ENCODE results near the gene TRAPPC3.
"Not testable (repeated sequence)": the region's sequence is repeated elsewhere in the genome, so short reads cannot be mapped to it uniquely, and the experiment has no call there.

TRAPPC3 gene

DNA sequence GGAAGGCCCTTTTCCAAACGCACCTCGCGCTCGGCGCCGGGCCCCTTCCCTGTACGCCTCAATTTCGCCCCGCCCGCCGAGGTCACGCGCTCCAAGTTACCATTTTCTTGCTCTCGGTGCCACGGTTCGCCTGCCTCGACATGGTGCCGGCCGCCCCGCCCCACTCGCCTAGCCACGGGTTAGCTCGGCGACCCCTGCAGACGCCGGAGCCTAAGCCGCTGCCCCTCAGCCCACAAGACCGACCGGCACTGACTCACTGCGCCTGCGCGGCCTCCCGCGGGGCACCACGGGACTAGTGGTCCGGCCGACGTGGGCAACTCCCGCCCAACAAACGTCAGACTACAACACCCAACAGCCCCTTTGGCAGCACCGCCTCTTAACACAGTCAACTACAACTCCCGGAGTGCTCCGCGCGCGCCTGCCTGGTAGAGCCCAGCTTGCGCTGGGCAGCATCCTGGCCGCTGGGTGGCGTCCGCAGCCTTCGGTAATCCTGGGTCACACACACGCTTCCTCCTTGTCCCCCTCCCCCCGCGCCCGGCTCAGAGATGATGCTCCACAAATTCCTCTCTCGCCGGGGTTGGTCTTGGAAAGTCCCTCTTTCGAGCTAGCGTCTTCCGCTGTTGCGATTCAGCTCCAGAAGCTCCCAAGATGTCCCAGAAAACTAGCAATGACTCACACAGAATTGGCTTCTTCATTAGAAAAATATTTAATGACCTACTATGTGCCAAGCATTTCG is at the start of gene TRAPPC3:
Gene TRAPPC3, minus strand, starts transcription at position 250 of the 736 bp plus-strand sequence. Its CDS starts 108 bp downstream, at position 142.
- peak; percentile 99 to 100 for DNase-seq

DNA sequence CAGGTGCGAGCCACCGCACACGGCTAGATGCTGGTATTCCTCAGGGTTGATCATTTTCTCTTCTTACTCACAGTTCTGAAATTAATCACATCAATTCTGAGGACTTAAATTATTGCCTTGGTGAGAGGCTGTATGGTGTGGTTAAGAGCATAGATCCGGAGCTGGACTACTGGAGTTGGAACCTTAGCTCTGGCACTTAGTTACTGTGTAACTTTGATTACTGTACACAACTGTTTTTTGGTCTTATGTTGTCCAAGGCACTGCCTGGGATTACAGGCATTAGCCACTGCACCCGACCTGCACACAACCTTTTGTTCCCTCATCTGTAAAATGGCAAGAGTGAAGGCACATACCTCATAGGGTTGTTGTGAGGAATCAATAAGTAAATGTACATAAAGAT is 49.4 kb upstream of the TRAPPC3 start:
- no peak for DNase-seq

DNA sequence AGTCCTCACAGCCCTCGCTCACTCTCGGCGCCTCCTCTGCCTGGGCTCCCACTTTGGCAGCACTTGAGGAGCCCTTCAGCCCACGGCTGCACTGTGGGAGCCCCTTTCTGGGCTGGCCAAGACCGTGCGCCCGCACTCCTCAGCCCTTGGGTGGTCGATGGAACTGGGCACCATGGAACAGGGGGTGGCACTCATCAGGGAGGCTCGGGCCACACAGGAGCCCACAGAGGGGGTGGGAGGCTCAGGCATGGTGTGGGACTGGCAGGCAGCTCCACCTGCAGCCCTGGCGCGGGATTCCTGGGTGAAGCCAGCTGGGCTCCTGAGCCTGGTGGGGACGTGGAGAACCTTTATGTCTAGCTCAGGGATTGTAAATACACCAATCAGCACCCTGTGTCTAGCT is 47.5 kb upstream of the TRAPPC3 start:
- DNase-seq: not testable (repeated sequence)

DNA sequence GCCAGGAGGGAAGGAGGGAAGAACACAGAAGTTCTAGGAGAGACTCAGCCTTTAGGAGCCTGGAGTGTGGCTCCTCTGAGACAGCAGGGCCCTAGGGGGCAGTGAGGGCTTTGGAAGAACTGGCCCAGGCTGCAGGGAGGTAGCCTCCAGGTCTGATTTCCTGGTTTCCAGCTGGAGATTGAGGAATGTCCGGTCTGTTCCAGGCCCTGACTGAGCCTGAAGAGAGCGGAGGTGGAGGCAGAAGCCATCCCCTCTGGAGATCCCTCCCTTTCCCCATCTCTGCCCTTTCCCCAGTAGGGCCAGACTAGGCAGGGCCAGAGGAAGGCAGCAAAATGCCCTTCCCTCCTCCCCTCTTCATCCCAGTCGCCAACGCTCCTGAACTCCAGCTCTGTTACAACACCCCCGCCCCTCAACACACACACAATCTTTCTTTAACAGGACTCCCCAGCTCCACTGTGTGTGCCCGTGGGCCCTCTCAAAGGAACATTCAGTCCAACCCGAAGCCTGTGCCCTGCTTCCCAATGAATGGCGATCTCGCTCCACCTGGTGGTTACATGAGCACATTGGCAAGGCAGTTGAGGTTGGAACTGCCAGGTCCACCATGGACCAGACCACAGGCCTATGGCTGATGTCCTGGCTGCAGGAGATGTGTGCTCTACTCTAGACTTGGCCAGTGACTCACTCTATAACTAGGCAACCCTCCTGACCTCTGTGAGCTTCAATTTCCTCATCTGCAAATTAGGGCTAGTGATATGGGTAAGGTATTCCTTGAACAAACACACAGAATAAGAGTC is 38.7 kb upstream of the TRAPPC3 start:
- peak; percentile 62 to 78 for DNase-seq

DNA sequence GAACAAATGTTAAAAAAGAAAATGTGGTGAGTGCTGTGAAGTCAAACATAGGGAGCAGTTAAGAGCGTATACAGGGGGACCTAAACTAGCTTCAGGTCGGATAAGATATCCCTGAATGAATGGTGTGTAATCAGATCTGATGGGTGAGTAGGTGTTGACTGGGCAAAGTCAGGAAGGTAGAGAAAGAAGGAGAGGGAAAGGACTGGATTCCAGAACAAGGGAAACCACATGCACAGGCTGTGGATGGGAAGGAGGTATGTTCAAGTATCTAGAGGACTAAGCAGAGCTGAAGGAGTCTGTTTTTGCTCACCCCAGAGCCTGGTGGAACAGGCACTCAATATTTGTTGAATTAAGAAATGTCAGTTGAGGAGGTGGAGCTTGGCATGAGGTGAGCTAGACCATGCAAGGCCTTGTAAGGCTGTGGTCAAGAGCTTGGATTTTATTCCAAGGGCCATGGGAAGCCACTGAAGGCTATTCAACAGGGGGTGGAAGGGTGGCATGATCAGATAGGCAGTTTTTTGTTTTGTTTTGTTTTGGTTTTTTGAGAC is 34.1 kb upstream of the TRAPPC3 start:
- no peak for DNase-seq

DNA sequence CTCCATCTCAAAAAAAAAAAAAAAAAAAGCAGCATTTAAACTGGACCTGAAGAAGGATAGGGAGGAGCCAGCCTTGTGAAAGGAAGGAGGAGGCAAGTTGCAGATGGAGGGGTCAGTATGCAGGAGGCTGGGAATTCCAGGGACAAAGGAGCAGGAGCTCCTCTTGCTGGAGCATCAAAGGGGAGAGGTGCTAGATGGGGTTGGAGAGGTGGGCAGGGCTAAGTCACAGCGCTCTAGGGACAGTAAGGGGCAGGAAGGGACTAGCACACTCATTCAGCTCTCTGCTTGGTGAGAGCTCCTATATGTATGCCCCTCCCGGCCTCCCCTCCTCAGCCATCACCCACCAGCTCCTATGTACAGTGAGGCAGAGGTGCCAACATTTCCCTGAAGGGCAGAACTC is 33.4 kb upstream of the TRAPPC3 start:
- no peak for DNase-seq

DNA sequence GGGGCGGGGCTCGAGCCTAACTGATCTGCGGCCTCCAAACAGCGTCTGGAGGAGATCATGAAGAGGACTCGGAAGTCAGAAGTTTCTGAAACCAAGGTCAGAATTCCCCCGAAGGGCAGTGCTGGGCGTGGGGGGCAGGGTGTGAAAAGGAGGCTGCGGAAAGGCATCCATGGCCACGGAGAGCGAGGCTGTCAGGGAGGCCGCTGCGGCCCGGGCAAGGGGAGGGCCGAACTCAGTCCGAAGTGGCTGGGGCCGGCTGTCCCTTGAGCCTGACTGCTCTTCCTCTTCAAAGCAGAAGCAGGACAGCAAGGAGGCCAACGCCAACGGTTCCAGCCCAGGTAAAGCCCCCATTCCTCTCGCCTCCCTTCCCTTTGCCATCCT is 29.9 kb upstream of the TRAPPC3 start:
- no peak for DNase-seq

DNA sequence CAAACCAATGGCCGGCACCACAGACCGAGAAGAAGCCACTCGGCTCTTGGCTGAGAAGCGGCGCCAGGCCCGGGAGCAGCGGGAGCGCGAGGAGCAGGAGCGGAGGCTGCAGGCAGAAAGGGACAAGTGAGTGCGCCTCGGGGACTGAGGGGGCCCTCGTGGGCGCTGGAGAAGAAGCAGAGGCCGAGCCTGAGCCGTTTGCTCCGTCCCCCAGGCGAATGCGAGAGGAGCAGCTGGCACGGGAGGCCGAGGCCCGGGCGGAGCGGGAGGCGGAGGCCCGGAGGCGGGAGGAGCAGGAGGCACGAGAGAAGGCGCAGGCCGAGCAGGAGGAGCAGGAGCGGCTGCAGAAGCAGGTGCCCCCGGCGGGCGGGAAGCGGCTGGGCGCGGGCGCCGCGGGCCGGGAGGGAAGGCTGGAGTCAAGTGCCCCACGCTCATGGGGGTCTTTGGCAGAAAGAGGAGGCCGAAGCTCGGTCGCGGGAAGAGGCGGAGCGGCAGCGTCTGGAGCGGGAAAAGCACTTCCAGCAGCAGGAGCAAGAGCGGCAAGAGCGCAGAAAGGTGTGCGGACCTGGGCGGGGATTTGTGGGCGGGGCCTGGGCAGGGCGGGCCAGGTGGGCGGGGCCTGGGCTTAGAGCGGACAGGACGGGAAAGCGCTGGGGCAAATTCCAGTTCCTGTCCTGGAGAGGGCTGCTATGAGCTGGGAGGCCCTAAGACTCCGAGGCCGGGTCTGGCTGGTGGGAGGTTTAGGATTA is 29.4 kb upstream of the TRAPPC3 start:
- no peak for DNase-seq

DNA sequence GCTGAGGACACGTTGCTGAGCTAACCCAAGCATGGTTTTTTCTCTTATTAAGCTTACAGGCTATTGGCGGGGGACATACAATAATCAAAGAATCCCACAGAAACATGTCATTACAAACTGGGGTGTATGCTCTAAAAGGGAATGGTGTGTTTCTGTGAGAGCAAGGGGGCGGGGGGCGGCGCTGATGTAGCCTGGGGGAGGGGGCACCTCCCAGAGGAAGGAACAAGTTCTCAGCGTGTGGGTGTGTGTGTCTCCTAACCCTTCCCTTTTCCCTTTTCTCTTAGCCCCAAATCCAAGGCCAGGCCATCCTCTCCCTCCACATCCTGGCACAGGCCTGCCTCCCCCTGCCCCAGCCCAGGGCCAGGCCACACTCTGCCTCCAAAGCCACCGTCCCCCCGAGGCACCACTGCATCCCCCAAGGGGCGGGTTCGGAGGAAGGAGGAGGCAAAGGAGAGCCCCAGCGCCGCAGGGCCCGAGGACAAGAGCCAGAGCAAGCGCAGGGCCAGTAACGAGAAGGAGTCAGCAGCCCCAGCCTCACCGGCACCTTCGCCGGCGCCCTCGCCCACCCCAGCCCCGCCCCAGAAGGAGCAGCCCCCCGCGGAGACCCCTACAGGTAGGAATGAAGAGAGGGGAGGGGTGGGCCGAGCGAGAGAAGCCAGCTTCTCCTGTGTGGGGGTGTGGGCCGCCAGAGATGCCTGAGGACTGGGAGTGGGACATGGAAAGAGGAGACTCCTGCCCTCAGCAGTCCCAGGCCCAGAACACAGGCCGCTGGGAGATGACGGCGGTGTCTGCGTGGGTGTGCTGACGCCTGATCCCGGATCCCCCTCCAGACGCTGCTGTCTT is 28.5 kb upstream of the TRAPPC3 start:
- DNase-seq: no peak

DNA sequence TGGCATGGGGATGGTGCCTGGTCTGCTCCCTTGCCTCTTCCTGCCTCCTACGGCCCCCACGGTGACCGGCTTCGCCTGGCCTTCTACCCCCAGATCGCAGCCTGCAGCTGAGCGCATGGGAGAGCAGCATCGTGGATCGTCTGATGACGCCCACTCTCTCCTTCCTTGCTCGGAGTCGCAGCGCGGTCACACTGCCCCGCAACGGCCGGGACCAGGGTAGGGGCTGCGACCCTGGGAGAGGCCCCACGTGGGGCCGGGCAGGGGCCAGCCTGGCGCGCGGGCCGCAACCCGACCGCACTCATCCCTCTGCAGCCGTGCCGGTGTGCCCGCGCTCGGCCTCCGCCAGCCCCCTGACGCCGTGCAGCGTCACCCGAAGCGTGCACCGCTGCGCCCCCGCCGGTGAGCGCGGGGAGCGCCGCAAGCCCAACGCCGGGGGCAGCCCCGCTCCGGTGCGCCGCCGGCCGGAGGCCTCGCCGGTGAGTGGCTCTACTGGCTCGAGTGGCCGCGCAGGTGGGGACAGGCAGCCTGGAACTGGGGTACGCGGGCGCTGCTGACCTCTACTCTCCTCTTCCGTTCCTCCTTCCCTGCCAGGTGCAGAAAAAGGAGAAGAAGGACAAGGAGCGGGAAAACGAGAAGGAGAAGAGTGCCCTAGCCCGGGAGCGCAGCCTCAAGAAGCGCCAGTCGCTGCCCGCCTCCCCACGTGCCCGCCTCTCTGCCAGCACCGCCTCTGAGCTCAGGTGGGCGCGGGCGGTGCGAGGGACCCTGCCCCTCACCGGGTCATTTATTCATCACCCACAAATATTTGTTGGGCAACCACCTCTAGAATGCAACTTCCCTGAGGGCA is 27.0 kb upstream of the TRAPPC3 start:
- no peak for DNase-seq

DNA sequence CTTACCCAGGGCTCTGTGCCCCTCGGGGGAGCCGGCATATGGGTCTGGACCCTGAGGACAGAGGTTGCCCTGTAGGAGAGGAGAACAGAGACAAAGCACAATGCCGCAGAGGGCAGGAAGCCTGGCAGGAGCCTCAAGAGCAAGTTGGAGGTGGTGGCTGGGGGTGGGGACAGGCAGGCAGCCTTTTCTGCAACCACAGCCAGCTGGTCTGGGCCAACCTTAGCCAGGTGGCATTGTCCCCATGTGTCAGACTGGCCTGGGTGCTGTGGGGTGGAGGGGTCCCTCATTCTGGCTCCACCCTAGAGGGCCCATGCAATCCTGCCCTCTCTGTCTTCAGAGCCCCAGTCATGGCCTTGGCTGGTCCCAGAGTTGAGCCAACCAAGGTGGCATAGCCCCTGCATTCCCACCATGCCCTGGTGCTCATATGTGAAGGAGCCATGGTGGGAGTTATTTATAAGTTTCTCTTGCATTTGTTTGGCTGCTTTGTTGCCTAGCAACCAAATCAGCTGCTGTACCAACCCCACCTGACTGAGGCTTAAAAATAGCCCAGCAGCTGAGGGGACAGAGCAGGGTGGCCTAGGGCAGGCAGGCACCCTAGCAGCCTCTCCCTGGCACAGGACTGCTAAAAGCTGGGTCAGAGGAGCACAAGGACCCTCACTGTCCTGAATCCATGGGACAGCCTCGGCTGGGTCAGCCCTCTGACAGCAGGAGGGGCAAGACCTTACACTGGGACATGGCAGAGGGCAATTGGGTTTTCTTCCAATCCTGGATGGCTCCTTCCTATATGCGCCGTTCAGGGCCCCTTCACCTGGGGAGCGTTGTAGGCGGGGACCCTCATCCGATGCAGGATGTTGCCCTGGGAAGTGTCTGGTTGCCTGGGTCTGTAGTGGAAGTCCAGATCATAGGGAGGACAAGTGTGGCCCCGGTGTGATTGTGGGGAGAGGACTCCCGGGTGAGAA is 26.1 kb upstream of the TRAPPC3 start:
- no peak for DNase-seq

DNA sequence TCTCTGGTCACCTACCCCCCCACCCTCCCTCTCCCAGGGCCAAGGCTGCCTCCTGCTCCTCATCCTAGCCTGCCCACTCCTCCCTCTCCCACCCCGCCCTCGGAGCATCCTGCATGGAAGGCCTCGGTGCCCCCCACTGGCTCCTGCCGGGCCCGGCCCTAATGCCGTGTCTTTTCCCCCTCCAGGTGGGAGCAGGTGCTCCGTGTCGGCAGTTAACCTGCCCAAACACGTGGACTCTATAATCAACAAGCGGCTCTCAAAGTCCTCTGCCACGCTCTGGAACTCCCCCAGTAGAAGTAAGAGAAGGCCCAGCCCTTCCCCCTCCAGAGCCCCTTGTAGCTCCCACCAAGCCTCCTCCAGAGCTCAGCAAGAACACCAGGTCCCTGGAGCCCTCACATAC is 25.4 kb upstream of the TRAPPC3 start:
- DNase-seq: no peak

DNA sequence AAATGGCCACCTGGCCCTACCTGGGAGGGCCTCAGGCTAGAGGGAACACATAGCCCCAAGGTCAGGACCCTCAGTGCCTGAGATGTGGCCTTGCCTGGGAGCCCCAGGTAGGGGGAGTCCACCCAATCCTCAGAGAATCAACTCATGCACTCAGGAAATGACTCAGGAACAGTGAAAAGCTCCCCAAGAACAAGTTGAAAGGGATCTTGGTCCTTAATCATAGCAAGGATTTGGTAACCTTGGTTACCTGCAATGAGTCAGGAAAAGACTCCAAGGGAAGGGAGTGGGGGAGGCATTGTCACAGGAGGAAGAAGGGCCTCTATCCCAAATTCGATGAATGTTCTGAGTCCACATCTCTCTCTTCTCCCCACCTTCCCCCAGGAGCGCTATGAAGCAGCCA is 23.7 kb upstream of the TRAPPC3 start:
- DNase-seq: no peak

DNA sequence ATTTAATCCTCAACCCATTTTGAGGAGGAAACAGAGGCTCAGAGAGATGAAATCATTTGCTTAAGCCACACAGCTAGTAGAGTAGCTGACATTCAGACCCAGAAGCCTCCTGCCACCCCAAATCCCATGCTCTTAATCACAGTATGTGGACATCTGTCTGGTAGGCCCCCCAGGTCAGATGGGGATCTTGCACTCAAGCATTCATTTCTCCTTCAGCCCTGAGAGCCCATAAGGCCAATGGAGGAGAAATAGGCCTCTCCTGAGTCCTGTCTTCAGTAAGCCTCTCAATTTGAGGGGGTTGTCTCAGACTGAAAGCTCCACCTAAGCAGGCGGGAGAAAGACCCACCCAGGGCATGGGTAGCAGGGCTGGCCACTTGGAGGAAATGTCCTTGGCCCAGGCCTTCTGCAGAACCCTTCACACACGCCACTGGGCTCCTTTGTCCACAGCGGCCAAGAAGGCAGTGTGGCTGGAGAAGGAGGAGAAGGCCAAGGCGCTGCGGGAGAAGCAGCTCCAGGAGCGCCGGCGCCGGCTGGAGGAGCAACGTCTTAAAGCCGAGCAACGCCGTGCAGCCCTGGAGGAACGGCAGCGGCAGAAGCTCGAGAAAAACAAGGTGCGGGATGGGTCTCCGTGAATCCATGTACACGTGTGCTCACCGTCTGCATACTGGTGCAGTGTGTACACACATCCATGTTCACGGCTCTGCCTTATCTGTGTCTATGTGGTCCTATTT is 22.9 kb upstream of the TRAPPC3 start:
- no peak for DNase-seq

DNA sequence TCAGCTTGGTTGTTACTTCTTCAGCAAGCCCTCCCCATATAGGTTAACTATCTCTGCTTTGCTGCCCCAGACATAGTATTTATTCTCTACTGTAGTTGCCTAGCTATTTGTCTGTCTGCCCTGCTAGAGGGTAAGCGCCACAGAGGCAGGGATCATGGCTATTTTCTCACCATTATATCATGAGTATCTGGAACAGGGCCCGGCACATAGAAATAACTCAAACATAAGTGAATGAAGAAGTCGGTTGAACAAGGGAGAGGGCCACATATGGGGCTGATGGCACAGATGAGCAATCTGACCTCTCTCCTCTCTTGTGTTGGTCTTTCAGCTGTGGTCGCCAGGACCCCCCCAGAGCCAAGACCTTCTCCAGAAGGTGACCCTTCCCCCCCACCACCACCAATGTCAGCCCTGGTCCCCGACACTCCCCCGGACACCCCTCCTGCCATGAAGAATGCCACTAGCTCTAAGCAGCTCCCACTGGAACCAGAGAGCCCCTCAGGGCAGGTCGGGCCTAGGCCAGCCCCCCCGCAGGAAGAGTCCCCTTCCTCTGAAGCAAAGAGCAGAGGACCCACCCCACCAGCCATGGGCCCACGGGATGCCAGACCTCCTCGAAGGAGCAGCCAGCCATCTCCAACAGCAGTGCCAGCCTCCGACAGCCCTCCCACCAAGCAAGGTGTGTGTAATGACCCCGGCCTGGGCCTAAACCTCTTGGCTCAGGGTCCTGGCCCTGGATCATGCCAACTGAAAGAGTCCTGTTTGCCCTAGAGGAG is 21.5 kb upstream of the TRAPPC3 start:
- no peak for DNase-seq

DNA sequence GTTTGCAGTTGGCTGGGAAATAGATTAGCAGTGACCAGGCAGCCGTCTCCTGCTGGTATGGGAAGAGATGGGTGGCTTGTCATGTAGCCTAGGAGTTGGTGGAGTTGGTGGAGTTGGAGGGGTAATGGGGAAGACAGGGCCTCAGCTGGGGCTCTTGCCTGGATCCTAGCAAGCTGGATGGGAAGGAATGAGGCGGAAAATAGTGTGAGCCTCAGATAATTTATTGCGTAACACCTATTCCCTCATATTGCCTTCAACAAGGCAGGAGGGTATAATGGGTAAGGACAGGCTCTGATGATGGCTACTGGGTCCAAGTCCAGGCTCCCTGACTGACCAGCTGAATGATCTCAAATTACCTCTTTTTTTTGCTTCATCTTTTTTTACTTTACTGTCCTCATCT is 19.2 kb upstream of the TRAPPC3 start:
- no peak for DNase-seq

DNA sequence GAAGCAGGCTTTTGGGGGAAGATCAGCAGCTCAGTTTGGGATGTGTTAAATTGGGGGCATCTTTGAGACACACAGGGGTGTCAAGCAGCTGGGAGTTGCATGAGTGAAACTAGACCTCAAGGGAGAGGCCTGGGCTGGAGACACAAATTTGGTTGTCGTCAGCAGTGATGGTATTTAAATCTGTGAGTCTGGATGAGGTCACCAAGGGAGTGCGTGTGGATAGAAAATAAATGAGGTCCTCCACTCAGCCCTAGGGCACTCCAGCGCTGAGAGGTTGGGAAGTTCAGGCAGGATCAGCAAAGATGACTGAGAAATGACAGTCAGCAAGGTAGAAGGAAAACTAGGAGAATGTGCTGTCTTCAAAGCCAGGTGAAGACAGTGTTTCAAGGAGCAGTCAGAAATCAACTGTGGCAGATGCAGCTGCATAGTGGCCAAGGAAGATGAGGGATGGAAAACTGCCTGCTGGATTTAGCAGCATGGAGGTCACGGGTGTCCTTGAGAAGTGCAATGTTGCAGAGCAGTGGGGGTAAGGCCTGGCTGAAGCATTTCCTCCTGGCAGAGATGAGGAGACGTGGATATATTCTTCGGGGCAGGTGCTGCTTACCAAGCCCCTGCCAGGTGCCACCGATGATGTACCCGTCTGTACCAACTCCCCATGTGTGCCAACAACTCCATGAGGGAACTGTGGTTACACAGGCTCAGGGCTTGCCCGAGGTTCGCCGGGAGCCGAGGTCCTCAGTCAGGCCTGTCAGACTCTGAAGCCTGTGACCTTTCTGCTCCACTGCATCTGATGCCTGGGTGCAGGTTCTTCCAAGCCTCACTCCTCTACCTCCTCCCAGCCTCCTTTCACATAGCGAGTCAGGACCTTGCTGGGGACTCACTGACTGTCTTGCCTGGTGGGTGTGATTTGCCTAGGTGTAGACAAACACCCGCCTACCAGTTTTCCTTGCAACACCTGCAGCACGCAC is 17.9 kb upstream of the TRAPPC3 start:
- DNase-seq: no peak

Measured in stimulated activated CD4-positive, alpha-beta T cell treated with anti-CD3 and anti-CD28 coated beads, Interleukin-4, amount 100 ng/mL, for 4 hours (primary cell).